Stimulated activated CD4-positive, alpha-beta T cell treated with anti-CD3 and anti-CD28 coated beads, Interleukin-15, amount 100 ng/mL, for 48 hours (primary cell): ENCODE data around the gene CBFA2T3.
"Not testable (repeated sequence)": the region's sequence is repeated elsewhere in the genome, so short reads cannot be mapped to it uniquely, and the experiment has no call there.

Experiments
- DNase-seq, 2 donors: peaks; one replicate each; pipeline ENCODE4 v3.0.0-alpha.2; 2020; ENCODE audit warnings: low read depth in 2 of 2

The CBFA2T3 gene

GRCh38 chr16:88908307-88908706 lies 68.7 kb downstream of the CBFA2T3 start:
- no peak for DNase-seq

GRCh38 chr16:88907768-88908167 lies 69.2 kb downstream of the CBFA2T3 start:
- DNase-seq: no peak

GRCh38 chr16:88906535-88907105 lies 70.4 kb downstream of the CBFA2T3 start:
- DNase-seq: no peak

GRCh38 chr16:88906020-88906419 lies 71.0 kb downstream of the CBFA2T3 start:
- no peak for DNase-seq

- no peak for DNase-seq
Observed at GRCh38 chr16:88905563-88905962, 71.4 kb downstream of the CBFA2T3 start.

GRCh38 chr16:88904676-88905365 lies 72.2 kb downstream of the CBFA2T3 start:
- DNase-seq: no peak

- no peak for DNase-seq
Observed at GRCh38 chr16:88903267-88903666, 73.7 kb downstream of the CBFA2T3 start.

- no peak for DNase-seq
Observed at GRCh38 chr16:88902744-88903143, 74.3 kb downstream of the CBFA2T3 start.

- DNase-seq: no peak
Observed at GRCh38 chr16:88901718-88902337, 75.2 kb downstream of the CBFA2T3 start.

- DNase-seq: no peak
Observed at GRCh38 chr16:88900662-88901052, 76.3 kb downstream of the CBFA2T3 start.

GRCh38 chr16:88899901-88900661 lies 76.9 kb downstream of the CBFA2T3 start:
- no peak for DNase-seq

GRCh38 chr16:88897696-88898425 lies 79.1 kb downstream of the CBFA2T3 start:
- DNase-seq: no peak

GRCh38 chr16:88896238-88897070 lies 80.6 kb downstream of the CBFA2T3 start:
- no peak for DNase-seq

- no peak for DNase-seq
Observed at GRCh38 chr16:88895335-88895734, 81.7 kb downstream of the CBFA2T3 start.

GRCh38 chr16:88894681-88895300 lies 82.2 kb downstream of the CBFA2T3 start:
- DNase-seq: no peak

- DNase-seq: not testable (repeated sequence)
Observed at GRCh38 chr16:88894266-88894665, 82.7 kb downstream of the CBFA2T3 start.

- no peak for DNase-seq
Observed at GRCh38 chr16:88893127-88893968, 83.7 kb downstream of the CBFA2T3 start.

GRCh38 chr16:88892065-88892464 lies 84.9 kb downstream of the CBFA2T3 start:
- DNase-seq: no peak

GRCh38 chr16:88891083-88891482 lies 85.9 kb downstream of the CBFA2T3 start:
- no peak for DNase-seq
